Caco-2 (cell line): ENCODE measurements around the gene TESMIN. TPM values are rescaled to one million over a fixed set of nuclear protein-coding genes. Genes with fewer than 3 reads are reported as not detected.

Experiments used
- BruUV-seq: library from RNA; stranded (reverse); fragments of 400-500 nt; replicated peaks from 2 replicates; lab custom pipeline; 2021; lab: Mats Ljungman, UMichigan
- CTCF ChIA-PET: fragments of 300-600 bp; sonication (Branson Sonifier 250); formaldehyde crosslinking; loops from one replicate; lab custom pipeline; 2022; ENCODE audit warnings: antibody characterized with exemption; lab: Charles Lee
- POLR2A ChIA-PET: fragments of 300-600 bp; sonication (Branson Sonifier 250); formaldehyde crosslinking; loops from one replicate; lab custom pipeline; 2022; ENCODE audit warnings: antibody characterized with exemption; lab: Charles Lee
- DNase-seq, 2 experiments: peaks; one replicate each; pipeline versions ENCODE4 v3.0.0 to v3.0.0-alpha.2; 2020 to 2022
- H3K27me3 ChIP-seq: replicated peaks from 2 replicates; pipeline ENCODE4 v1.6.0; 2011; ENCODE audit warnings: low read length; ENCODE audit not compliant: control insufficient read depth, insufficient read depth
- H3K36me3 ChIP-seq: 2 replicates; pipeline ENCODE4 v1.5.1; 2011; ENCODE audit warnings: low read length; ENCODE audit not compliant: control insufficient read depth, insufficient read depth
- H3K4me1 ChIP-seq: fragments of 250-450 bp; sonication (Bioruptor Pico); 2 replicates; pipeline ENCODE4 v1.5.1; 2020; ENCODE audit warnings: mild to moderate bottlenecking
- H3K4me3 ChIP-seq: 2 replicates; pipeline ENCODE4 v1.5.1; 2011; ENCODE audit warnings: low read depth, mild to moderate bottlenecking, control low read depth, low read length
- H3K9me3 ChIP-seq: fragments of 250-450 bp; sonication (Bioruptor Pico); 2 replicates; pipeline ENCODE4 v1.5.1; 2020; ENCODE audit warnings: mild to moderate bottlenecking, moderate library complexity
- H3K27ac Mint-ChIP-seq: one replicate; pipeline ENCODE4 v1.8.0; 2022; ENCODE audit warnings: mixed read lengths; ENCODE audit not compliant: unreplicated experiment
- H3K27me3 Mint-ChIP-seq: one replicate; pipeline ENCODE4 v1.8.0; 2022; ENCODE audit warnings: mixed read lengths; ENCODE audit not compliant: insufficient read depth, unreplicated experiment
- H3K36me3 Mint-ChIP-seq: one replicate; pipeline ENCODE4 v1.8.0; 2022; ENCODE audit warnings: mild to moderate bottlenecking, mixed read lengths; ENCODE audit not compliant: insufficient read depth, unreplicated experiment
- H3K4me1 Mint-ChIP-seq: one replicate; pipeline ENCODE4 v1.8.0; 2022; ENCODE audit warnings: low read depth, mixed read lengths; ENCODE audit not compliant: unreplicated experiment
- H3K4me3 Mint-ChIP-seq: one replicate; pipeline ENCODE4 v1.8.0; 2022; ENCODE audit warnings: mild to moderate bottlenecking, moderate library complexity, mixed read lengths; ENCODE audit not compliant: unreplicated experiment
- H3K9me3 Mint-ChIP-seq: one replicate; pipeline ENCODE4 v1.8.0; 2022; ENCODE audit warnings: mixed read lengths; ENCODE audit not compliant: unreplicated experiment
- intact Hi-C: fragments of 100-400 bp; cut with micrococcal nuclease; formaldehyde crosslinking; loops from one replicate; pipeline ENCODE4 v1.10.0; 2022; ENCODE audit not compliant: unreplicated experiment
- total RNA-seq: library from RNA; stranded (reverse); gene quantifications from 2 replicates; pipeline ENCODE4 v1.2.3, GENCODE V29; 2022
- TF ChIP-seq, protein P1 (sequence below), 2 experiments: fragments of 200-600 bp in 1 of 2; IDR thresholded peaks; 1 replicate in 1 of 2; 2 replicates in 1 of 2; pipeline versions ENCODE4 v1.5.1 to v1.8.0; 2011 to 2022; ENCODE audit warnings: antibody characterized with exemption in 1 of 2, control low read depth in 1 of 2, inconsistent platforms in 1 of 2, low read depth in 1 of 2, low read length in 1 of 2, mild to moderate bottlenecking in 1 of 2, moderate library complexity in 1 of 2; ENCODE audit not compliant: insufficient read depth in 1 of 2, severe bottlenecking in 1 of 2, unreplicated experiment in 1 of 2

Gene TESMIN
- total RNA-seq, 1 experiment from 2014 or later, result 26.2 TPM

DNA sequence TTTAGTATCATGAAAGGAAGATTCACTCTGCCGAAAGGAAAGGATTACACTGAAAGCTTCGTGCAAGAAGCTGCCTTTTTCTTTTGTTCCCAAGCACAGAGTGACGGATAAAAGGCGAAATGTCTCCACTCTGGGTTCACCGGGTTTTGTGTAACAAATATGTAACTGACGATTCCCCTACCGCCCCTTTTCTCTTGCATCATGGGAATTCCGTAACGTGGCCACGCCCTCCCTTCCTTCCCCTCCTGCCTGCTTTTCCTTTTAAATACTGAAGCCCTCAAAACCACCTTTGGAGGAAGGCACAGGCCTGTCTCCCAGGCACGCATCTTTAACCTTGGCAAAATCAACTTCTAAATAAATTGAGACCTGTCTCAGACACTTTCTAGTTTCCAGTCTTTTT, 16.4 kb upstream of the TESMIN start:
- no peak overlapping the region for H3K27ac Mint-ChIP-seq
- POLR2A ChIA-PET, result no interaction called here

DNA sequence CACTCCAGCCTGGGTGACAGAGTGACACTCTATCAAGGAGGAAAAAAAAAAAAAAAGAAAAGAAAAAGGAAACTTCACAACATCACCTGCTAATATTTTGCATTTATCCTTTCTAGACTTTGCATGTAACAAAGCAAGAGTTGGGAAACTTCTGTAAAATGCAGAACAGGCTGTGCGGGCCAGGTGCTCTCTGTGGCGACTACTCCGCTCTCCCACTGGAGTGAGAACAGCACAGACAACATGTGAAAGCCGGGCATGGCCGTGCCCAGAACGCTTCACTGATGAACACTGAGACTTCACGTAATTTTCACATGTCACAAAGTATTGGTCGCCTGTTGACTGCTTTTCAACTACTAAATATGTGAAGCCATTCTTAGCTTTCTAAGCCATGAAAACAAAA, 15.5 kb upstream of the TESMIN start:
- TF ChIP-seq, protein P1, sequence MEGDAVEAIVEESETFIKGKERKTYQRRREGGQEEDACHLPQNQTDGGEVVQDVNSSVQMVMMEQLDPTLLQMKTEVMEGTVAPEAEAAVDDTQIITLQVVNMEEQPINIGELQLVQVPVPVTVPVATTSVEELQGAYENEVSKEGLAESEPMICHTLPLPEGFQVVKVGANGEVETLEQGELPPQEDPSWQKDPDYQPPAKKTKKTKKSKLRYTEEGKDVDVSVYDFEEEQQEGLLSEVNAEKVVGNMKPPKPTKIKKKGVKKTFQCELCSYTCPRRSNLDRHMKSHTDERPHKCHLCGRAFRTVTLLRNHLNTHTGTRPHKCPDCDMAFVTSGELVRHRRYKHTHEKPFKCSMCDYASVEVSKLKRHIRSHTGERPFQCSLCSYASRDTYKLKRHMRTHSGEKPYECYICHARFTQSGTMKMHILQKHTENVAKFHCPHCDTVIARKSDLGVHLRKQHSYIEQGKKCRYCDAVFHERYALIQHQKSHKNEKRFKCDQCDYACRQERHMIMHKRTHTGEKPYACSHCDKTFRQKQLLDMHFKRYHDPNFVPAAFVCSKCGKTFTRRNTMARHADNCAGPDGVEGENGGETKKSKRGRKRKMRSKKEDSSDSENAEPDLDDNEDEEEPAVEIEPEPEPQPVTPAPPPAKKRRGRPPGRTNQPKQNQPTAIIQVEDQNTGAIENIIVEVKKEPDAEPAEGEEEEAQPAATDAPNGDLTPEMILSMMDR (IDR thresholded peaks at IDR 0.05; ENCODE audit: insufficient read depth in 1 of 2, low read depth in 1 of 2, low read length in 1 of 2, severe bottlenecking in 1 of 2, unreplicated experiment in 1 of 2), result no peak
- ChIA-PET POLR2A (interaction anchor here (0.7 kb wide), 1 partner anchor 16 kb away, joined by 5 read pairs; no protein-coding TSS in a partner anchor), CTCF (interaction anchor here (0.7 kb wide), 1 partner anchor 15 kb away, joined by 4 read pairs; no protein-coding TSS in a partner anchor)
- no peaks in the 10 kb centered on the region for H3K36me3 ChIP-seq
- no peaks in the 10 kb centered on the region for H3K36me3 Mint-ChIP-seq
- H3K4me3 Mint-ChIP-seq, result no peak overlapping the region
- intact Hi-C loops, result no loop called here
- no peak overlapping the region for H3K27ac Mint-ChIP-seq
- no peak overlapping the region for H3K4me3 ChIP-seq
- H3K4me1 Mint-ChIP-seq, result peaks cover 7% of the 10 kb centered on the region
- no peaks in the 10 kb centered on the region for H3K27me3 ChIP-seq
- no TSS peak for BruUV-seq
- H3K9me3 Mint-ChIP-seq, result no peaks in the 10 kb centered on the region
- no peak for DNase-seq
- H3K9me3 ChIP-seq, result no peaks in the 10 kb centered on the region
- H3K27me3 Mint-ChIP-seq, result peaks cover 3% of the 10 kb centered on the region
- H3K4me1 ChIP-seq, result peaks cover 3% of the 10 kb centered on the region

More for the DNA sequence above, 16.4 kb upstream of the TESMIN start:
- Mint-ChIP-seq H3K27me3 (peaks cover 3% of the 10 kb centered on the region), H3K4me3 (no peak overlapping the region), H3K36me3 (no peaks in the 10 kb centered on the region), H3K9me3 (no peaks in the 10 kb centered on the region), H3K4me1 (peaks cover 7% of the 10 kb centered on the region)
- Histone ChIP-seq H3K36me3 (no peaks in the 10 kb centered on the region), H3K4me1 (peaks cover 3% of the 10 kb centered on the region), H3K27me3 (no peaks in the 10 kb centered on the region), H3K9me3 (no peaks in the 10 kb centered on the region), H3K4me3 (no peak overlapping the region)
- peak in 1 of 2 experiments; percentile 22 for DNase-seq
- CTCF ChIA-PET, result no interaction called here
- intact Hi-C loops, result no loop called here
- BruUV-seq, result no TSS peak
- TF ChIP-seq, protein P1 (IDR thresholded peaks at IDR 0.05; ENCODE audit: insufficient read depth in 1 of 2, low read depth in 1 of 2, low read length in 1 of 2, severe bottlenecking in 1 of 2, unreplicated experiment in 1 of 2), result no peak

DNA sequence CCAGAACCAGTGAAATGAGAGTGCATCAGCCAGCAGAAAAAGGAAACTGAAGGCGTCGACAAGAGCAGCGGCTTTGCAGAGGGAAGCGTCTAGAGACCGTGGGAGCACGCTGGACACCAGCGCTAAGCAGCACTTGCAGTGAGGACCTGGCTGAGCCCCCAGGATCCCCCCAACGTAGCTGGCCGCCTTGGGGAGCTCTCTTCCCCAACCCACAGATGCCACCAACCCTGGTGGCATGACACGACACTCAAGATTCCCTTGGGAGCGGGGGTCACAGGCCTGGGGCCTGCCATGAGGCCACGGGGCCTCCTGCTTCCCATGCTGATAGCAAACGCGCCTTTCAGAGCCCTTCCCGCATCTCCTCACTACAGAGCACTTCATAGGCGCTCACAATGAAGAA, 13.4 kb upstream of the TESMIN start:
- H3K27me3 ChIP-seq, result no peaks in the 10 kb centered on the region
- TF ChIP-seq, protein P1 (IDR thresholded peaks at IDR 0.05; ENCODE audit: insufficient read depth in 1 of 2, low read depth in 1 of 2, low read length in 1 of 2, severe bottlenecking in 1 of 2, unreplicated experiment in 1 of 2), result no peak
- peaks cover 3% of the 10 kb centered on the region for H3K4me1 ChIP-seq
- POLR2A ChIA-PET, result no interaction called here
- CTCF ChIA-PET, result no interaction called here
- H3K9me3 Mint-ChIP-seq, result no peaks in the 10 kb centered on the region
- H3K27me3 Mint-ChIP-seq, result no peaks in the 10 kb centered on the region
- intact Hi-C loops, result loop anchor here (2.0 kb wide), 1 partner anchor 324 kb away; no protein-coding TSS in a partner anchor
- peaks cover 7% of the 10 kb centered on the region for H3K4me1 Mint-ChIP-seq
- H3K27ac Mint-ChIP-seq, result no peak overlapping the region
- H3K4me3 Mint-ChIP-seq, result no peak overlapping the region
- no peak for DNase-seq
- no peak overlapping the region for H3K4me3 ChIP-seq
- H3K9me3 ChIP-seq, result no peaks in the 10 kb centered on the region
- H3K36me3 ChIP-seq, result no peaks in the 10 kb centered on the region
- BruUV-seq, result no TSS peak
- no peaks in the 10 kb centered on the region for H3K36me3 Mint-ChIP-seq
